GM12864 (cell line): ENCODE data around the gene THSD4.

ENCODE experiments used
- DNase-seq: peaks from one replicate; pipeline ENCODE4 v3.0.0-alpha.2; 2011; ENCODE audit warnings: low read depth
- H3K4me3 ChIP-seq: 2 replicates; pipeline ENCODE4 v1.5.1; 2011; ENCODE audit warnings: mild to moderate bottlenecking, low read depth, low read length, control low read depth
- CTCF ChIP-seq: IDR thresholded peaks from 2 replicates; pipeline ENCODE4 v1.5.1; 2011; ENCODE audit warnings: low read depth, mild to moderate bottlenecking, moderate library complexity, low read length, control low read depth, inconsistent platforms; ENCODE audit errors: missing control alignments

THSD4 gene

DNA sequence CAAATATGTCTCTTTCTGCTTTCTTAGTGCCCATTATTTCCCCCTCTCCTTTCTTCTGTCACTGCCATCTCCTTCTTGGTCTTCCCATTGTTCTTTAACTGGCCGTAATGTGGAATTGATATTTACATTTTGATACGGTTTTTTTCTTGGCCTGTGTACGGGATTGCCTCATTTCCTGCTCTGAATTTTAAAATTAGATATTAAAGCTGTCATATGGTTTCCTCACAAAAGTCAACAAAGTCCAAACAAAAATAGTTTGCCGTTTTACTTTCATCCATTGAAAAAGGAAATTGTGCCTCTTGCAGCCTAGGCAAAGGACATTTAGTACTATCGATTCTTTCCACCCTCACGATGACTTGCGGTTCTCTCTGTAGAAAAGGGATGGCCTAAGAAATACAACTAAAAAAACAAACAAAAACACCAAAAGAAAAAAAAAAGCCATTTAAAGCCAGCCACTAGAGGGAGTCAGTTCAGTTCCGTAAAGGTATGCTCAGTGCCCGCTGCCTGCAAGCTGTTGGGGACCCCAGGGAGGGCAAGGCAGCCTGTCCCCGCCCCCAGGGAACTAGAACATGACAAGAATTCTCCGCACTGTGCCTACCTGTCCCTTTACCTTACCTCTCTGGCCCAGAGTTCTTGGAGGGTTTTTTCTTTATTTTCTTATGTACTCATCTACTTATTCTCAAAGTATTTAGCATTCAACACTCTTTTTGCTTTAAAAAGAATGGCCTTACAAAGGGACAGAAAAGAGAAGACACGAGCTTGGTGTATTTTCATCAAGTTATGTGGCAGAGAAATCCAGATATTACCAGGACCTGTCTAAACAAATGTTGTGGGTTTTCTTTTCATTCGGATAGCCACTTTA, 665.1 kb downstream of the THSD4 start:
- TF ChIP-seq CTCF, result peak; percentile 83
- peak; percentile 42 for DNase-seq
- no peak overlapping the region; the same call in 1 of the 2 replicates for H3K4me3 ChIP-seq

GRCh38 chr15:71781179-71781964, 666.1 kb downstream of the THSD4 start:
- peak; percentile 25 for DNase-seq
- TF ChIP-seq CTCF, result no peak
- peak overlapping the region; percentile 34; the same call in 1 of the 2 replicates for H3K4me3 ChIP-seq

DNA sequence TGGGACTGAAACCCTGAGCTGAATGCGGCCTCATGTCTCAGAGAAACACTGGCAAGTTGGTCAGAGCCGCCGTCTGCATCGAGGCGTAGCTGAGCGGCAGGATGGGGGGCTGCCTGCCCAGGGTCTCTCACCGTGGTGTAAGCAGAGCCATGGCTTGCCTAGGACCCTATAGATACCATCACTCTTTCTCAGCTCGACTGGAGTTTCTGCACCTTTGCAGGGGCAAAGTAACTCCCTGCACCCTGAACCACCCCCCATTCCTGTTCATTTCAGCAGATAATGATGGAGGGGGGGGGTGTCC, 666.6 kb downstream of the THSD4 start:
- no peak for TF ChIP-seq CTCF
- H3K4me3 ChIP-seq, result peak overlapping the region; percentile 34; the same call in 1 of the 2 replicates

GRCh38 chr15:71782422-71783165, 667.3 kb downstream of the THSD4 start:
- no peak for DNase-seq
- H3K4me3 ChIP-seq, result no peak overlapping the region
- no peak for TF ChIP-seq CTCF

More for the DNA sequence above, 666.6 kb downstream of the THSD4 start:
- no peak for DNase-seq

- TF ChIP-seq CTCF, result peak; percentile 66
- H3K4me3 ChIP-seq, result no peak overlapping the region
- DNase-seq, result no peak
Measured at GRCh38 chr15:71784719-71785118, 669.4 kb downstream of the THSD4 start.

DNA sequence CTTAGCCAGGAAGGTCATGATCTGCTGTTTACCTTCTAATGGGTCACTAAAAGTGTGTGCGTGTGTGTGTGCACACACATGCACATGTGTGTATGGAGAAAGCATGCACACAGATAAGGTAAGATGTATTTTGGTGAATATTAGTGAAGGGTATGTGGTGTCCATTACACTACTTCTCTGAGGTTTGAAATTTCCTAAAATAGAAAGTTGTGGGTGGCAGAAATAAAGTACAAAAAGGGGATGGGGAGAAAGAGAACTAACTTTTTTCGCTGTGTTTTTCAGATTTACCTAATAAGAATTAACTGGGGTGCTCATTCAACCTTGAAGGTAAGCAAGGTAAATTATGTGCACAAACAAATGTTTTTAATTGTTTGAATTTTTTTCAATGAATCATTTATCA, 670.7 kb downstream of the THSD4 start:
- DNase-seq, result no peak
- no peak for TF ChIP-seq CTCF
- no peak overlapping the region for H3K4me3 ChIP-seq
